Right atrium auricular region (tissue), 2 donors: ENCODE data around the gene DUSP19. TPM values are rescaled to one million over a fixed set of nuclear protein-coding genes. Genes with fewer than 3 reads are reported as not detected.

Source experiments
- DNase-seq: peaks from one replicate; pipeline ENCODE4 v3.0.0-alpha.2; 2019; ENCODE audit warnings: low spot score
- H3K27ac ChIP-seq, 2 donors: fragments of 200-600 bp; sonication (generic); 1 replicate in 1 of 2; 2 replicates in 1 of 2; pipeline ENCODE4 v1.5.1; 2016 to 2019
- H3K27me3 ChIP-seq, 2 donors: fragments of 200-600 bp; sonication (generic); one replicate each; pipeline versions ENCODE4 v1.5.1 to v1.6.0; 2017 to 2019
- H3K36me3 ChIP-seq: fragments of 200-600 bp; sonication (generic); one replicate; pipeline ENCODE4 v1.5.1; 2016
- H3K4me1 ChIP-seq, 2 donors: fragments of 200-600 bp; sonication (generic); one replicate each; pipeline versions ENCODE4 v1.5.1 to v1.6.0; 2017 to 2019
- H3K4me3 ChIP-seq, 2 donors: fragments of 200-600 bp; sonication (generic); 1 replicate in 1 of 2; 2 replicates in 1 of 2; pipeline ENCODE4 v1.5.1; 2017 to 2019; ENCODE audit warnings: mild to moderate bottlenecking in 1 of 2, moderate library complexity in 1 of 2
- H3K9me3 ChIP-seq, 2 donors: fragments of 200-600 bp; sonication (generic); one replicate each; pipeline ENCODE4 v1.5.1; 2019
- total RNA-seq, 2 donors: library from RNA; depleted of rRNA; stranded (reverse); fragments of >200 nt; gene quantifications; one replicate each; pipeline ENCODE4 v1.1.0, GENCODE V29; 2016
- TF ChIP-seq, protein P1 (sequence below), 2 donors: fragments of 200-600 bp; sonication (generic); IDR thresholded peaks; one replicate each; pipeline ENCODE4 v1.5.1; 2019; ENCODE audit warnings: antibody characterized with exemption in 2 of 2

Gene DUSP19
- total RNA-seq, 2 donors from 2014 or later = 5.5 to 15.3 TPM

DNA sequence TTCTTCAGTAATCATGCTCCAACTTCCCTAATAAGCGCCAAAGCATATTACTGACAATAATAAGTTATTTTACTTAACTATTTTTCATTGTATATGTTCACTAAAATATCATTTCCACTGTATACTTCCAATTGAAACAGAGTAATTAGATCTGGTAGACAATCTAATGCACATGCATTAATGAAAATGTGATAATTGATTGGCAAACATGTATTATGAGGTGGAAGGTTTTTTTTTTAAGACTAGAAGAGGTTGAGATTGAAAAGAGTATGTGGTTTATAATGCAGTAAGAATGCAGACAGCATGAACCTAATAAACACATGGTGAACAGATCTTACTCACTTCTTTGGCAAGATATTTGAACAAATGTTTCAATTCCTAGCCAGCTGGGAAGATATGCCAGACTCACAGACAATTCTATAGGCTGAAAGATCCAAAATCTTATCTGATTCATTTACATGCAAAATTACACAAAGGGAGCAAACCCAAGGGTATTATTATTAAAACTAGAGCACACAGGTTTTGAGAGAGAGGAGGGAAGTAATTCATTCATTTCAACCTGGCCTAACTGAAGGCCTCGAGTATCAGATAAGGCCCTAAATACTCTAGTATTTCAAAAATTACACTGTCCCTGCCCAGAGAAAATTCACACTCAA is 43.1 kb upstream of the DUSP19 start:
- H3K9me3 ChIP-seq = no peaks in the 10 kb centered on the region
- H3K27ac ChIP-seq = peak overlapping the region; percentile 99 to 100
- H3K27me3 ChIP-seq = no peaks in the 10 kb centered on the region
- TF ChIP-seq, protein P1, sequence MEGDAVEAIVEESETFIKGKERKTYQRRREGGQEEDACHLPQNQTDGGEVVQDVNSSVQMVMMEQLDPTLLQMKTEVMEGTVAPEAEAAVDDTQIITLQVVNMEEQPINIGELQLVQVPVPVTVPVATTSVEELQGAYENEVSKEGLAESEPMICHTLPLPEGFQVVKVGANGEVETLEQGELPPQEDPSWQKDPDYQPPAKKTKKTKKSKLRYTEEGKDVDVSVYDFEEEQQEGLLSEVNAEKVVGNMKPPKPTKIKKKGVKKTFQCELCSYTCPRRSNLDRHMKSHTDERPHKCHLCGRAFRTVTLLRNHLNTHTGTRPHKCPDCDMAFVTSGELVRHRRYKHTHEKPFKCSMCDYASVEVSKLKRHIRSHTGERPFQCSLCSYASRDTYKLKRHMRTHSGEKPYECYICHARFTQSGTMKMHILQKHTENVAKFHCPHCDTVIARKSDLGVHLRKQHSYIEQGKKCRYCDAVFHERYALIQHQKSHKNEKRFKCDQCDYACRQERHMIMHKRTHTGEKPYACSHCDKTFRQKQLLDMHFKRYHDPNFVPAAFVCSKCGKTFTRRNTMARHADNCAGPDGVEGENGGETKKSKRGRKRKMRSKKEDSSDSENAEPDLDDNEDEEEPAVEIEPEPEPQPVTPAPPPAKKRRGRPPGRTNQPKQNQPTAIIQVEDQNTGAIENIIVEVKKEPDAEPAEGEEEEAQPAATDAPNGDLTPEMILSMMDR (IDR thresholded peaks at IDR 0.05) = no peak
- no peak for DNase-seq
- H3K4me3 ChIP-seq = peak overlapping the region in 1 of 2 donors; percentile 95
- peaks cover 0 to 62% of the 10 kb centered on the region in 2 donors for H3K4me1 ChIP-seq
- H3K36me3 ChIP-seq = no peaks in the 10 kb centered on the region

DNA sequence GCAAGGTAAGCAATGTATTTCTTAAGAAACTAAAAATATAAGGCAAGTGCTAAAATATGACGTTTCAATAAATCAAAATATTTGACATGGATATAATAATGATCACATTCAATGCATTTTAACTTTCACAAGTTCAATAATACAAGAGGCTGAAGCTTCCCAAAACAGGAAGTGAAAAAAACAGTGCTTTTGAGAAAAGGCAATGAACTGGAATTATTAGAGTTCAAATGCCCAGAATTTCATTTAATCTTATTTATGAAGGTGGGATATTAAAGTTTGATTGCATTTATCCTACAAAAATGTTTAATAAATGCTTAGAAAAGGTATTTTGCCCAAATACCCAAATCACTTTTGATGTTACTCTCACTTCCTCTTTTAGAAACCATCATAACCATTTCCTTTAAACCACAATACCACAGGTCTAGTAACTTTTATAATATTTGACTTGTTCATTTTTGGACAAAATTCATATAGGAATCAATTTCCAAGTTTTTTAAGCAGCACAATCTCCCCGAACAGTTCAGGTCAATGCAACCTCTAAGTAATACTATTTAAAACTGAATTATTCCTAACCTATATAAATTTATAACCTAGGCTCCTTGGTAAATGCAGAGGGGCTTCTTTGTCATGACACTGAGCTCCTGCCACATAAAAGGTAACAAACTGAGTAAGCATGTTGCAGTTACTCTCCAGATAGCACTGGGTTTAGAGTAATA is 42.4 kb upstream of the DUSP19 start:
- DNase-seq = no peak
- peaks cover 0 to 55% of the 10 kb centered on the region in 2 donors for H3K4me1 ChIP-seq
- no peaks in the 10 kb centered on the region for H3K27me3 ChIP-seq
- H3K27ac ChIP-seq = peak overlapping the region; percentile 99 to 100
- TF ChIP-seq, protein P1 (IDR thresholded peaks at IDR 0.05) = no peak
- H3K9me3 ChIP-seq = no peaks in the 10 kb centered on the region
- no peaks in the 10 kb centered on the region for H3K36me3 ChIP-seq
- peak overlapping the region; percentile 84 to 95 for H3K4me3 ChIP-seq

- H3K4me1 ChIP-seq = peaks cover 0 to 46% of the 10 kb centered on the region in 2 donors
- no peak for DNase-seq
- H3K27ac ChIP-seq = peak overlapping the region; percentile 99 to 100
- TF ChIP-seq, protein P1 (IDR thresholded peaks at IDR 0.05) = no peak
- no peaks in the 10 kb centered on the region for H3K27me3 ChIP-seq
- no peaks in the 10 kb centered on the region for H3K36me3 ChIP-seq
- peak overlapping the region; percentile 84 to 95 for H3K4me3 ChIP-seq
- H3K9me3 ChIP-seq = no peaks in the 10 kb centered on the region
Measured at GRCh38 chr2:183037074-183037552, 41.4 kb upstream of the DUSP19 start.

DNA sequence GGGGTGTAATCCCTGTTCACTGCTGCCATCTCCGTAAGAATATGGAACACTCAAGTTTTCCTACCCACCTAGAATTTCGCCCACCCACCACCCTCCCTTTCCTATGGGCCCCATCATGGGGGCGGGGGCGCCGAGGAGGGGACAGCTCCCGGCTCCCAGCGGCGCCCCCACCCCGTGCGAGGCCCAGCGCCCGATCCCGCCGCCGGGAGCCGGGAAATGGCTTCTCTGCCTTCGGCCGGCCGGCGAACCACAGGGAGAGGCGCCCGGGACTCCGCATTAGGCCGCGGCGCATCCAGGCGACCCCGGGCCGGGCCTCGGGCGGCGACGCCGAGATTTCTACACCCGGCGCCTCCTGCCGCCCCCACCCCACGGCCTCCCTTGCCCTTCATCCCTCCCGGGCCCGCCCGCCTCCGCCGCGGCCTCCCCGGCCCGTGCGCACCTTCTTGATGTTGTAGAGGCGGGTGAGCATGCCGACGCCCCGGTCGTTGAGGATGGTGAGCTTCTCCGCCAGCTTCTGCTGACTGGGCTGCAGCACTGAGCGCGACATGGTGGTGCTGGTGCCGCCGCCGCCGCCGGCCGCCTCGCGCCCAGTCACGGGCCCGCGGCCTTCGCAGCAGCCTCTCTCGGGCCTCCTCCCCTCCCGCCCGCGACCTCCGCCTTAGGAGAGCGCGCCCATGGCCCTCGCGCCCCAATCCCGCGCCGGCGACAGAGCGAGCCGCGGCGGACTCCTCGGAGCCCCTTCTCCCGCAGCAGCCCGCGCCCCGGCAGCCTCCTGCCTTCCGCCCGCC is 40.8 kb upstream of the DUSP19 start:
- Histone ChIP-seq H3K9me3 (no peaks in the 10 kb centered on the region), H3K4me1 (peaks cover 0 to 40% of the 10 kb centered on the region in 2 donors), H3K27me3 (no peaks in the 10 kb centered on the region), H3K27ac (peak overlapping the region; percentile 99 to 100), H3K4me3 (peak overlapping the region; percentile 84 to 95), H3K36me3 (no peaks in the 10 kb centered on the region)
- no peak for DNase-seq
- TF ChIP-seq, protein P1 (IDR thresholded peaks at IDR 0.05) = no peak

- Histone ChIP-seq H3K9me3 (no peaks in the 10 kb centered on the region), H3K36me3 (no peaks in the 10 kb centered on the region), H3K27me3 (no peaks in the 10 kb centered on the region), H3K27ac (peak within 1 kb of the TSS; percentile 99 to 100), H3K4me1 (peaks cover 0 to 31% of the 10 kb centered on the region in 2 donors), H3K4me3 (peak within 1 kb of the TSS; percentile 84 to 95)
- DNase-seq = peak; percentile 85
- TF ChIP-seq, protein P1 (IDR thresholded peaks at IDR 0.05) = peak; percentile 98 to 99
Measured at GRCh38 chr2:183038341-183039300, 39.9 kb upstream of the DUSP19 start, which contains the start of gene NCKAP1. Gene NCKAP1 (minus strand): TSS chr2:183038457. CDS start chr2:183038099, 358 bp downstream.
